Neural progenitor cell (in vitro differentiated cells): ENCODE data around the gene MBTPS1. TPM values are rescaled to one million over a fixed set of nuclear protein-coding genes. Genes with fewer than 3 reads are reported as not detected.
A peak's percentile ranks its signal among the peaks of the same experiment; 100 is the strongest.

Source experiments
- DNase-seq: peaks from one replicate; pipeline ENCODE4 v3.0.0-alpha.2; 2016; ENCODE audit warnings: low spot score
- H2AFZ ChIP-seq: fragments of 200-600 bp; sonication (generic); replicated peaks from 2 replicates; pipeline ENCODE4 v1.6.1; 2016; ENCODE audit warnings: antibody characterized with exemption
- H3F3A ChIP-seq: fragments of 200-600 bp; sonication (generic); 2 replicates; pipeline ENCODE4 v1.6.1; 2016; ENCODE audit warnings: antibody characterized with exemption, low read depth
- H3K27ac ChIP-seq: fragments of 200-600 bp; sonication (generic); 2 replicates; pipeline ENCODE4 v1.5.1; 2016; ENCODE audit warnings: mild to moderate bottlenecking
- H3K27me3 ChIP-seq: fragments of 200-600 bp; sonication (generic); 2 replicates; pipeline ENCODE4 v1.6.1; 2016; ENCODE audit warnings: mild to moderate bottlenecking, moderate library complexity
- H3K36me3 ChIP-seq: fragments of 200-600 bp; sonication (generic); 2 replicates; pipeline ENCODE4 v1.5.1; 2016
- H3K4me1 ChIP-seq: fragments of 200-600 bp; sonication (generic); 2 replicates; pipeline ENCODE4 v1.6.1; 2016; ENCODE audit warnings: mixed run types
- H3K4me2 ChIP-seq: fragments of 200-600 bp; sonication (generic); 2 replicates; pipeline ENCODE4 v1.6.1; 2016
- H3K4me3 ChIP-seq: fragments of 200-600 bp; sonication (generic); 2 replicates; pipeline ENCODE4 v1.5.1; 2016
- H3K79me2 ChIP-seq: fragments of 200-600 bp; sonication (generic); 2 replicates; pipeline ENCODE4 v1.6.1; 2016; ENCODE audit warnings: low read depth
- H3K9ac ChIP-seq: fragments of 200-600 bp; sonication (generic); 2 replicates; pipeline ENCODE4 v1.6.1; 2016
- H3K9me3 ChIP-seq: fragments of 200-600 bp; sonication (generic); 2 replicates; pipeline ENCODE4 v1.5.1; 2016; ENCODE audit warnings: low read depth
- H4K20me1 ChIP-seq: fragments of 200-600 bp; sonication (generic); 2 replicates; pipeline ENCODE4 v1.6.1; 2016; ENCODE audit warnings: low read depth
- H3K27ac Mint-ChIP-seq: 3 replicates; pipeline ENCODE4 v1.8.0; 2021; ENCODE audit warnings: mixed read lengths
- H3K27me3 Mint-ChIP-seq: 2 replicates; pipeline ENCODE4 v1.8.0; 2022; ENCODE audit warnings: low read depth, mild to moderate bottlenecking, inconsistent platforms, moderate library complexity, mixed read lengths; ENCODE audit not compliant: insufficient read depth
- H3K36me3 Mint-ChIP-seq: 3 replicates; pipeline ENCODE4 v1.8.0; 2021; ENCODE audit warnings: mixed read lengths
- H3K4me1 Mint-ChIP-seq: 3 replicates; pipeline ENCODE4 v1.8.0; 2021; ENCODE audit warnings: mixed read lengths
- H3K4me3 Mint-ChIP-seq: 3 replicates; pipeline ENCODE4 v1.8.0; 2021; ENCODE audit warnings: mild to moderate bottlenecking, moderate library complexity, mixed read lengths
- H3K9me3 Mint-ChIP-seq: 3 replicates; pipeline ENCODE4 v1.8.0; 2020; ENCODE audit warnings: mixed read lengths
- CTCF ChIP-seq: fragments of 200-600 bp; sonication (generic); IDR thresholded peaks from 2 replicates; pipeline ENCODE4 v1.5.1; 2017; ENCODE audit warnings: antibody characterized with exemption, mild to moderate bottlenecking
- EZH2 ChIP-seq: fragments of 200-600 bp; sonication (generic); IDR thresholded peaks from 2 replicates; pipeline ENCODE4 v1.6.1; 2017; ENCODE audit warnings: antibody characterized with exemption, mild to moderate bottlenecking, moderate library complexity
- EZH2phosphoT487 ChIP-seq: fragments of 200-600 bp; sonication (generic); IDR thresholded peaks from 2 replicates; pipeline ENCODE4 v1.6.1; 2017; ENCODE audit warnings: antibody characterized with exemption
- total RNA-seq: library from RNA; depleted of rRNA; stranded (reverse); fragments of >200 nt; gene quantifications from 2 replicates; pipeline ENCODE4 v1.2.3, GENCODE V29; 2015; ENCODE audit warnings: low replicate concordance

MBTPS1 gene
- total RNA-seq, 1 donor from 2014 or later, result 52.3 TPM

GRCh38 chr16:84139628-84140258 is 23.0 kb upstream of the MBTPS1 start:
- H3K79me2 ChIP-seq, result peaks cover 97% of the 10 kb centered on the region
- TF ChIP-seq EZH2phosphoT487 (no peak), CTCF (no peak), EZH2 (no peak)

GRCh38 chr16:84138824-84139627 is 22.3 kb upstream of the MBTPS1 start:
- Histone ChIP-seq H3K9me3 (no peaks in the 10 kb centered on the region), H4K20me1 (peaks cover 88% of the 10 kb centered on the region), H3K79me2 (peaks cover 98% of the 10 kb centered on the region), H3K27ac (no peak overlapping the region), H3K9ac (no peak overlapping the region), H3K4me2 (peak overlapping the region; percentile 45), H3F3A (peaks cover 13% of the 10 kb centered on the region), H3K27me3 (no peaks in the 10 kb centered on the region), H3K4me3 (no peak overlapping the region), H3K4me1 (peaks cover 41% of the 10 kb centered on the region), H2AFZ (no peak overlapping the region), H3K36me3 (no peaks in the 10 kb centered on the region)
- H3K27me3 Mint-ChIP-seq, result peaks cover 5% of the 10 kb centered on the region
- DNase-seq, result peak; percentile 37
- H3K36me3 Mint-ChIP-seq, result peaks cover 23% of the 10 kb centered on the region
- peak overlapping the region; percentile 15 for H3K27ac Mint-ChIP-seq
- peak overlapping the region; percentile 59 for H3K4me3 Mint-ChIP-seq
- peaks cover 9% of the 10 kb centered on the region for H3K9me3 Mint-ChIP-seq
- TF ChIP-seq EZH2phosphoT487, result no peak
- TF ChIP-seq EZH2, result no peak
- TF ChIP-seq CTCF, result no peak
- peaks cover 60% of the 10 kb centered on the region for H3K4me1 Mint-ChIP-seq

More at GRCh38 chr16:84139628-84140258, 23.0 kb upstream of the MBTPS1 start:
- Histone ChIP-seq H3K4me3 (no peak overlapping the region), H4K20me1 (peaks cover 81% of the 10 kb centered on the region), H2AFZ (no peak overlapping the region), H3K9me3 (no peaks in the 10 kb centered on the region), H3K4me1 (peaks cover 41% of the 10 kb centered on the region), H3K27me3 (no peaks in the 10 kb centered on the region), H3K36me3 (no peaks in the 10 kb centered on the region), H3K4me2 (peak overlapping the region; percentile 45), H3K9ac (no peak overlapping the region), H3F3A (peaks cover 20% of the 10 kb centered on the region), H3K27ac (no peak overlapping the region)
- Mint-ChIP-seq H3K27ac (peak overlapping the region; percentile 84), H3K27me3 (peaks cover 9% of the 10 kb centered on the region), H3K4me1 (peaks cover 60% of the 10 kb centered on the region), H3K4me3 (peak overlapping the region; percentile 10), H3K9me3 (peaks cover 9% of the 10 kb centered on the region), H3K36me3 (peaks cover 24% of the 10 kb centered on the region)
- no peak for DNase-seq

DNA sequence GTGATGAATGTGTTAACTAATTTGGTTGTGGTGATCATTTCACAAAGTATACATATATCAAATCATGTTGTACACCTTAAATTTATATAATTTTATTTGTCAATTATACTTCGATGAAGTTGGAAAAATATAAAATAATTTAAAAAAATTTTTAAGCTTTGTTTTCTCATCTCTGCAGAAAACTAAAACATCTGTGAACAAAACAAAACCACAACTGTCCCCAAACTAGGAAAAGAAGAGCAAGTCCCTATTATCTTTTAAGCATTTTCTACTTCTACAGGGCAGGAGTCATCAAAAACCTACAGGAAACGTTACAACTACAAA is 21.7 kb upstream of the MBTPS1 start:
- Histone ChIP-seq H3K9me3 (no peaks in the 10 kb centered on the region), H4K20me1 (peaks cover 91% of the 10 kb centered on the region), H3K4me1 (peaks cover 39% of the 10 kb centered on the region), H3K4me3 (no peak overlapping the region), H2AFZ (no peak overlapping the region), H3K9ac (no peak overlapping the region), H3K36me3 (no peaks in the 10 kb centered on the region), H3K27me3 (no peaks in the 10 kb centered on the region), H3K79me2 (peaks cover 98% of the 10 kb centered on the region), H3K27ac (no peak overlapping the region), H3F3A (peaks cover 13% of the 10 kb centered on the region), H3K4me2 (peak overlapping the region; percentile 45)
- peaks cover 4% of the 10 kb centered on the region for H3K27me3 Mint-ChIP-seq
- peak overlapping the region; percentile 59 for H3K4me3 Mint-ChIP-seq
- no peak for DNase-seq
- peaks cover 62% of the 10 kb centered on the region for H3K4me1 Mint-ChIP-seq
- TF ChIP-seq EZH2, result no peak
- TF ChIP-seq EZH2phosphoT487, result no peak
- no peak for TF ChIP-seq CTCF
- H3K9me3 Mint-ChIP-seq, result peaks cover 9% of the 10 kb centered on the region
- peak overlapping the region; percentile 15 for H3K27ac Mint-ChIP-seq
- peaks cover 23% of the 10 kb centered on the region for H3K36me3 Mint-ChIP-seq
